HepG2 (cell line): ENCODE data around the gene TMEM107. TPM values are rescaled to one million over a fixed set of nuclear protein-coding genes. Genes with fewer than 3 reads are reported as not detected.

Experiments
- AHR ChIP-seq: IDR thresholded peaks from 2 replicates; pipeline ENCODE4 v1.6.1; 2018; ENCODE audit warnings: missing genetic modification reagents, missing compliant biosample characterization
- HOXA7 ChIP-seq: sonication (generic); formaldehyde crosslinking; IDR thresholded peaks from 2 replicates; pipeline ENCODE4 v1.8.1; 2022; ENCODE audit warnings: mild to moderate bottlenecking, missing genetic modification reagents, moderate library complexity
- KDM2A ChIP-seq: sonication (generic); formaldehyde crosslinking; IDR thresholded peaks from 2 replicates; pipeline ENCODE4 v1.4.0; 2020; ENCODE audit warnings: low read depth, missing genetic modification reagents, borderline replicate concordance
- KLF9 ChIP-seq: IDR thresholded peaks from 2 replicates; pipeline ENCODE4 v1.6.1; 2016; ENCODE audit warnings: low read depth
- PAF1 ChIP-seq: IDR thresholded peaks from 2 replicates; pipeline ENCODE4 v1.6.1; 2016; ENCODE audit warnings: missing genetic modification reagents, missing compliant biosample characterization
- POLR2AphosphoS2 ChIP-seq: IDR thresholded peaks from 2 replicates; pipeline ENCODE4 v1.6.1; 2011; ENCODE audit warnings: low read depth, low read length, improper control_type of control experiment
- REL ChIP-seq: sonication (generic); formaldehyde crosslinking; conservative IDR thresholded peaks from 2 replicates; pipeline ENCODE4 v1.8.0; 2022; ENCODE audit warnings: mild to moderate bottlenecking, missing genetic modification reagents, moderate library complexity
- SMARCC2 ChIP-seq: fragments of 450-650 bp; IDR thresholded peaks from 2 replicates; pipeline ENCODE4 v1.6.1; 2017; ENCODE audit warnings: antibody characterized with exemption, mild to moderate bottlenecking
- TCF12 ChIP-seq, 2 experiments: fragments of 450-650 bp in 1 of 2; sonication (generic) in 1 of 2; formaldehyde crosslinking in 1 of 2; IDR thresholded peaks; 2 replicates each; pipeline versions ENCODE4 v1.6.1 to v1.8.0; 2017 to 2022; ENCODE audit warnings: antibody characterized with exemption in 1 of 2, mild to moderate bottlenecking in 1 of 2, missing genetic modification reagents in 1 of 2, moderate library complexity in 1 of 2
- ZFP62 ChIP-seq: sonication (generic); formaldehyde crosslinking; IDR thresholded peaks from 2 replicates; pipeline ENCODE4 v1.4.0; 2020; ENCODE audit warnings: missing genetic modification reagents
- ZMYM2 ChIP-seq: sonication (generic); formaldehyde crosslinking; IDR thresholded peaks from 2 replicates; pipeline ENCODE4 v1.8.0; 2022; ENCODE audit warnings: mild to moderate bottlenecking, missing genetic modification reagents
- ZNF160 ChIP-seq: sonication (generic); formaldehyde crosslinking; IDR thresholded peaks from 2 replicates; pipeline ENCODE4 v1.8.0; 2022; ENCODE audit warnings: mild to moderate bottlenecking, inconsistent platforms, missing genetic modification reagents
- ZZZ3 ChIP-seq: sonication (generic); formaldehyde crosslinking; IDR thresholded peaks from 2 replicates; pipeline ENCODE4 v1.4.0; 2020; ENCODE audit warnings: missing genetic modification reagents, mild to moderate bottlenecking, borderline replicate concordance
- polyA plus RNA-seq, 8 experiments: library from polyadenylated mRNA; depleted of rRNA in 3 of 8; stranded (reverse) in 7 of 8; unstranded in 1 of 8; fragments of >200 nt; fragmentation: Illumina TruSeq in 4 of 8; extraction: Trizol in 4 of 8; gene quantifications; 2 replicates each; pipeline versions ENCODE4 v1.2.1 to v1.2.3, GENCODE V29; 2011 to 2016; ENCODE audit warnings: low read depth in 4 of 8, missing spikeins in 1 of 8, mixed read lengths in 1 of 8; ENCODE audit not compliant: insufficient read depth in 1 of 8
- total RNA-seq, 5 experiments: library from RNA; depleted of rRNA; stranded (reverse); fragments of >200 nt; fragmentation: Illumina TruSeq; extraction: Trizol; gene quantifications; 2 replicates each; pipeline ENCODE4 v1.2.3, GENCODE V29; 2016; ENCODE audit warnings: low read depth in 1 of 5
- TF ChIP-seq, protein P1 (sequence below): sonication (generic); formaldehyde crosslinking; IDR thresholded peaks from 2 replicates; pipeline ENCODE4 v1.4.0; 2020; ENCODE audit warnings: missing genetic modification reagents, borderline replicate concordance
- TF ChIP-seq, protein P2 (sequence below): sonication (generic); formaldehyde crosslinking; IDR thresholded peaks from 2 replicates; pipeline ENCODE4 v1.4.0; 2020; ENCODE audit warnings: missing genetic modification reagents
- TF ChIP-seq, protein P3 (sequence below): sonication (generic); formaldehyde crosslinking; IDR thresholded peaks from 2 replicates; pipeline ENCODE4 v1.5.1; 2020; ENCODE audit warnings: missing genetic modification reagents, mild to moderate bottlenecking, borderline replicate concordance

The TMEM107 gene
- total and polyA plus RNA-seq, 2 of the 13 experiments (the other 11 are each of a cell fraction or from before 2014, with no cell fraction given) = 7.2 to 15.3 TPM

- TF ChIP-seq, protein P1, sequence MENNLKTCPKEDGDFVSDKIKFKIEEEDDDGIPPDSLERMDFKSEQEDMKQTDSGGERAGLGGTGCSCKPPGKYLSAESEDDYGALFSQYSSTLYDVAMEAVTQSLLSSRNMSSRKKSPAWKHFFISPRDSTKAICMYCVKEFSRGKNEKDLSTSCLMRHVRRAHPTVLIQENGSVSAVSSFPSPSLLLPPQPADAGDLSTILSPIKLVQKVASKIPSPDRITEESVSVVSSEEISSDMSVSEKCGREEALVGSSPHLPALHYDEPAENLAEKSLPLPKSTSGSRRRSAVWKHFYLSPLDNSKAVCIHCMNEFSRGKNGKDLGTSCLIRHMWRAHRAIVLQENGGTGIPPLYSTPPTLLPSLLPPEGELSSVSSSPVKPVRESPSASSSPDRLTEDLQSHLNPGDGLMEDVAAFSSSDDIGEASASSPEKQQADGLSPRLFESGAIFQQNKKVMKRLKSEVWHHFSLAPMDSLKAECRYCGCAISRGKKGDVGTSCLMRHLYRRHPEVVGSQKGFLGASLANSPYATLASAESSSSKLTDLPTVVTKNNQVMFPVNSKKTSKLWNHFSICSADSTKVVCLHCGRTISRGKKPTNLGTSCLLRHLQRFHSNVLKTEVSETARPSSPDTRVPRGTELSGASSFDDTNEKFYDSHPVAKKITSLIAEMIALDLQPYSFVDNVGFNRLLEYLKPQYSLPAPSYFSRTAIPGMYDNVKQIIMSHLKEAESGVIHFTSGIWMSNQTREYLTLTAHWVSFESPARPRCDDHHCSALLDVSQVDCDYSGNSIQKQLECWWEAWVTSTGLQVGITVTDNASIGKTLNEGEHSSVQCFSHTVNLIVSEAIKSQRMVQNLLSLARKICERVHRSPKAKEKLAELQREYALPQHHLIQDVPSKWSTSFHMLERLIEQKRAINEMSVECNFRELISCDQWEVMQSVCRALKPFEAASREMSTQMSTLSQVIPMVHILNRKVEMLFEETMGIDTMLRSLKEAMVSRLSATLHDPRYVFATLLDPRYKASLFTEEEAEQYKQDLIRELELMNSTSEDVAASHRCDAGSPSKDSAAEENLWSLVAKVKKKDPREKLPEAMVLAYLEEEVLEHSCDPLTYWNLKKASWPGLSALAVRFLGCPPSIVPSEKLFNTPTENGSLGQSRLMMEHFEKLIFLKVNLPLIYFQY (CRISPR knock-in tag) = no peak; the same call in 1 of the 2 replicates
- no peak for TF ChIP-seq KLF9 (CRISPR knock-in tag)
- no peak for TF ChIP-seq ZNF160
- TF ChIP-seq TCF12 (IDR thresholded peaks at IDR 0.05) = no peak
- no peak for TF ChIP-seq TCF12 (CRISPR knock-in tag; IDR thresholded peaks at IDR 0.05)
- no peak for TF ChIP-seq REL (CRISPR knock-in tag)
- TF ChIP-seq HOXA7 = no peak
- no peak for TF ChIP-seq POLR2AphosphoS2
- no peak for TF ChIP-seq ZFP62
- no peak for TF ChIP-seq ZZZ3 (CRISPR knock-in tag)
- peak; percentile 91 for TF ChIP-seq ZMYM2
- peak; percentile 82 for TF ChIP-seq KDM2A (CRISPR knock-in tag)
- TF ChIP-seq, protein P2, sequence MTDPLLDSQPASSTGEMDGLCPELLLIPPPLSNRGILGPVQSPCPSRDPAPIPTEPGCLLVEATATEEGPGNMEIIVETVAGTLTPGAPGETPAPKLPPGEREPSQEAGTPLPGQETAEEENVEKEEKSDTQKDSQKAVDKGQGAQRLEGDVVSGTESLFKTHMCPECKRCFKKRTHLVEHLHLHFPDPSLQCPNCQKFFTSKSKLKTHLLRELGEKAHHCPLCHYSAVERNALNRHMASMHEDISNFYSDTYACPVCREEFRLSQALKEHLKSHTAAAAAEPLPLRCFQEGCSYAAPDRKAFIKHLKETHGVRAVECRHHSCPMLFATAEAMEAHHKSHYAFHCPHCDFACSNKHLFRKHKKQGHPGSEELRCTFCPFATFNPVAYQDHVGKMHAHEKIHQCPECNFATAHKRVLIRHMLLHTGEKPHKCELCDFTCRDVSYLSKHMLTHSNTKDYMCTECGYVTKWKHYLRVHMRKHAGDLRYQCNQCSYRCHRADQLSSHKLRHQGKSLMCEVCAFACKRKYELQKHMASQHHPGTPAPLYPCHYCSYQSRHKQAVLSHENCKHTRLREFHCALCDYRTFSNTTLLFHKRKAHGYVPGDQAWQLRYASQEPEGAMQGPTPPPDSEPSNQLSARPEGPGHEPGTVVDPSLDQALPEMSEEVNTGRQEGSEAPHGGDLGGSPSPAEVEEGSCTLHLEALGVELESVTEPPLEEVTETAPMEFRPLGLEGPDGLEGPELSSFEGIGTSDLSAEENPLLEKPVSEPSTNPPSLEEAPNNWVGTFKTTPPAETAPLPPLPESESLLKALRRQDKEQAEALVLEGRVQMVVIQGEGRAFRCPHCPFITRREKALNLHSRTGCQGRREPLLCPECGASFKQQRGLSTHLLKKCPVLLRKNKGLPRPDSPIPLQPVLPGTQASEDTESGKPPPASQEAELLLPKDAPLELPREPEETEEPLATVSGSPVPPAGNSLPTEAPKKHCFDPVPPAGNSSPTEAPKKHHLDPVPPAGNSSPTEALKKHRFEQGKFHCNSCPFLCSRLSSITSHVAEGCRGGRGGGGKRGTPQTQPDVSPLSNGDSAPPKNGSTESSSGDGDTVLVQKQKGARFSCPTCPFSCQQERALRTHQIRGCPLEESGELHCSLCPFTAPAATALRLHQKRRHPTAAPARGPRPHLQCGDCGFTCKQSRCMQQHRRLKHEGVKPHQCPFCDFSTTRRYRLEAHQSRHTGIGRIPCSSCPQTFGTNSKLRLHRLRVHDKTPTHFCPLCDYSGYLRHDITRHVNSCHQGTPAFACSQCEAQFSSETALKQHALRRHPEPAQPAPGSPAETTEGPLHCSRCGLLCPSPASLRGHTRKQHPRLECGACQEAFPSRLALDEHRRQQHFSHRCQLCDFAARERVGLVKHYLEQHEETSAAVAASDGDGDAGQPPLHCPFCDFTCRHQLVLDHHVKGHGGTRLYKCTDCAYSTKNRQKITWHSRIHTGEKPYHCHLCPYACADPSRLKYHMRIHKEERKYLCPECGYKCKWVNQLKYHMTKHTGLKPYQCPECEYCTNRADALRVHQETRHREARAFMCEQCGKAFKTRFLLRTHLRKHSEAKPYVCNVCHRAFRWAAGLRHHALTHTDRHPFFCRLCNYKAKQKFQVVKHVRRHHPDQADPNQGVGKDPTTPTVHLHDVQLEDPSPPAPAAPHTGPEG (CRISPR knock-in tag) = no peak
- TF ChIP-seq SMARCC2 = no peak
- TF ChIP-seq AHR = no peak
- TF ChIP-seq, protein P3, sequence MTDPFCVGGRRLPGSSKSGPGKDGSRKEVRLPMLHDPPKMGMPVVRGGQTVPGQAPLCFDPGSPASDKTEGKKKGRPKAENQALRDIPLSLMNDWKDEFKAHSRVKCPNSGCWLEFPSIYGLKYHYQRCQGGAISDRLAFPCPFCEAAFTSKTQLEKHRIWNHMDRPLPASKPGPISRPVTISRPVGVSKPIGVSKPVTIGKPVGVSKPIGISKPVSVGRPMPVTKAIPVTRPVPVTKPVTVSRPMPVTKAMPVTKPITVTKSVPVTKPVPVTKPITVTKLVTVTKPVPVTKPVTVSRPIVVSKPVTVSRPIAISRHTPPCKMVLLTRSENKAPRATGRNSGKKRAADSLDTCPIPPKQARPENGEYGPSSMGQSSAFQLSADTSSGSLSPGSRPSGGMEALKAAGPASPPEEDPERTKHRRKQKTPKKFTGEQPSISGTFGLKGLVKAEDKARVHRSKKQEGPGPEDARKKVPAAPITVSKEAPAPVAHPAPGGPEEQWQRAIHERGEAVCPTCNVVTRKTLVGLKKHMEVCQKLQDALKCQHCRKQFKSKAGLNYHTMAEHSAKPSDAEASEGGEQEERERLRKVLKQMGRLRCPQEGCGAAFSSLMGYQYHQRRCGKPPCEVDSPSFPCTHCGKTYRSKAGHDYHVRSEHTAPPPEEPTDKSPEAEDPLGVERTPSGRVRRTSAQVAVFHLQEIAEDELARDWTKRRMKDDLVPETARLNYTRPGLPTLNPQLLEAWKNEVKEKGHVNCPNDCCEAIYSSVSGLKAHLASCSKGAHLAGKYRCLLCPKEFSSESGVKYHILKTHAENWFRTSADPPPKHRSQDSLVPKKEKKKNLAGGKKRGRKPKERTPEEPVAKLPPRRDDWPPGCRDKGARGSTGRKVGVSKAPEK (CRISPR knock-in tag) = no peak; the same call in 1 of the 2 replicates
- TF ChIP-seq PAF1 = no peak
Measured at GRCh38 chr17:8185582-8186445, 9.6 kb upstream of the TMEM107 start (continued).
